ENCODE data around the gene MAGI2.

The MAGI2 gene

DNA sequence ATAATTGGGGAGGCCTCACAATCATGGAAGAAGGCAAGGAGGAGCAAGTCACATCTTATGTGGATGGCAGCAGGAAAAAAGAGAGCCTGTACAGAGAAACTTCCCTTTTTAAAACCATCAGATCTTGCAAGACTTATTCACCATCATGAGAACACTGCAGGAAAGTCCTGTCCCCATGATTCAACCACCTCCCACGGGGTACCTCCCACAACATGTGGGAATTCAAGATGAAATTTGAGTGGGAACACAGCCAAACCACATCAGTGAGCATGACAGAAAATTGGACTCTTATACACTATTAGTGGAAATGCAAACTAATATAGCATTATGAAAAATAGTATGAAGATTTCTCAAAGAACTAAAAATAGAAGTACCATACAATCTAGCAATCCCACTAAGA is 271.2 kb downstream of the MAGI2 start:
- CTCF ChIA-PET = no interaction called here
- no peak overlapping the region for H3K27ac ChIP-seq
- POLR2A ChIA-PET (ENCODE audit: low non-redundant PET) = no interaction called here
- TF ChIP-seq CTCF (conservative IDR thresholded peaks at IDR 0.05; ENCODE audit: low read depth) = no peak
- no peak for DNase-seq (ENCODE audit: low spot score)

GRCh38 chr7:79180533-79180932 is 272.9 kb downstream of the MAGI2 start:
- CTCF ChIA-PET = interaction anchor here (0.6 kb wide), 1 partner anchor 1481 kb away, joined by 5 read pairs; no protein-coding TSS in a partner anchor

GRCh38 chr7:79176859-79177477 is 276.5 kb downstream of the MAGI2 start:
- ChIA-PET CTCF (interaction anchor here (0.6 to 1.1 kb wide), 12 partner anchors 9 to 1157 kb away, joined by 3 read pairs; no protein-coding TSS in a partner anchor), POLR2A (ENCODE audit: low non-redundant PET) (no interaction called here)

More at GRCh38 chr7:79180533-79180932, 272.9 kb downstream of the MAGI2 start:
- no peak overlapping the region for H3K27ac ChIP-seq
- no peak for TF ChIP-seq CTCF (conservative IDR thresholded peaks at IDR 0.05; ENCODE audit: low read depth)
- POLR2A ChIA-PET (ENCODE audit: low non-redundant PET) = no interaction called here
- DNase-seq (ENCODE audit: low spot score) = no peak

DNA sequence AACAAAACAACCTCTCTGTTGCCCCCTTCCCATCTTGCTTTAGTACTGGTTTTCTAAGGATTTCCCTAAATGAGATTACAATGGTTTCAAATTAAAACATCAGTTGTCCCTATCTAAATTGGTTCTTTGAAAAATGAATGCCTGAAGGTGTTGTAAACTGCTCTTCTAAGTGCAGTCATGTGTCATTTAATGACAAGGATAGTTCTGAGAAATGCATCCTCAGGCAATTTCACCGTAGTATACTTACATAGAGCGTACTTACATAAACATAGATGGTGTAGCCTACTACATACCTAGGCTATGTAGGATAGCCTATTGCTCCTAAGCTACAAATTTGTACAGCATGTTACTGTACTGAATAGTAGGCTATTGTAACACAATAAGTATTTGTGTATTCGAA is 278.1 kb downstream of the MAGI2 start:
- POLR2A ChIA-PET (ENCODE audit: low non-redundant PET) = no interaction called here
- CTCF ChIA-PET = no interaction called here
- no peak for TF ChIP-seq CTCF (conservative IDR thresholded peaks at IDR 0.05; ENCODE audit: low read depth)
- H3K27ac ChIP-seq = no peak overlapping the region
- no peak for DNase-seq (ENCODE audit: low spot score)

More at GRCh38 chr7:79176859-79177477, 276.5 kb downstream of the MAGI2 start:
- H3K27ac ChIP-seq = no peak overlapping the region
- peak; percentile 33 for DNase-seq (ENCODE audit: low spot score)
- peak; percentile 74 for TF ChIP-seq CTCF (conservative IDR thresholded peaks at IDR 0.05; ENCODE audit: low read depth)

- ChIA-PET POLR2A (ENCODE audit: low non-redundant PET) (no interaction called here), CTCF (interaction anchor here (0.9 kb wide), 1 partner anchor 22 kb away, joined by 3 read pairs; no protein-coding TSS in a partner anchor)
- no peak overlapping the region for H3K27ac ChIP-seq
- TF ChIP-seq CTCF (conservative IDR thresholded peaks at IDR 0.05; ENCODE audit: low read depth) = no peak
- DNase-seq (ENCODE audit: low spot score) = no peak
These were observed 288.2 kb downstream of the MAGI2 start for GRCh38 chr7:79165225-79165624.

DNA sequence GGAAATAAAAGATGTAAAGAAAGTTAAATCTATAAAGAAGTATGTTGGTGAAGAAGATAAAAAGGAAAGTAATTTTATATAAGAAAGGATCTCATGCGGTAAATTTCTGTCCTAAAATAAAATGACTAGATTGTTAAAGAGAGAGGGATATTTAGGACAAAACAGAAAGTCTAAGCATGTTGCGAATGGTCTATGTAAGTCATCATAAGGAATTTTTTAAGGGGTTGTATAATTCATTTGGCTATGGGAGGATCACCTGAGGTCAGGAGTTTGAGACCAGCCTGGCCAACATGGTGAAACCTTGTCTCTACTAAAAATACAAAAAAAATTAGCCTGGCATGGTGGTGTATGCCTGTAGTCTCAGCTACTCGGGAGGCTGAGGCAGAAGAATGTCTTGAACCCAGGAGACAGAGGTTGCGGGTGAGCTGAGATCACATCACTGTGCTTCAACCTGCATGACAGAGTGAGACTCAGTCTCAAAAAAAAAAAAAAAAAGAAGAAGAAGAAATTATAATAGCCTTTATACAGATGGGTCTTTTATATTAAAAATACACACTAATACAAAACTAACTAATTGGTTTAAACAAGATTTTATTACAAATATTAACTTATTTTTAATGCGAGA is 294.3 kb downstream of the MAGI2 start:
- no peak for TF ChIP-seq CTCF (conservative IDR thresholded peaks at IDR 0.05; ENCODE audit: low read depth)
- CTCF ChIA-PET = no interaction called here
- POLR2A ChIA-PET (ENCODE audit: low non-redundant PET) = no interaction called here
- no peak for DNase-seq (ENCODE audit: low spot score)
- no peak overlapping the region for H3K27ac ChIP-seq
